Hepatocyte (in vitro differentiated cells): ENCODE data around the gene ARHGAP26. TPM values are rescaled to one million over a fixed set of nuclear protein-coding genes. Genes with fewer than 3 reads are reported as not detected.

ENCODE experiments used
- DNase-seq: peaks from one replicate; pipeline ENCODE4 v3.0.0-alpha.2; 2016; ENCODE audit warnings: low spot score
- H2AFZ ChIP-seq: fragments of 200-600 bp; sonication (generic); 2 replicates; pipeline ENCODE4 v1.6.0; 2016; ENCODE audit warnings: antibody characterized with exemption, mild to moderate bottlenecking
- H3K27ac ChIP-seq: fragments of 200-600 bp; sonication (generic); 2 replicates; pipeline ENCODE4 v1.5.1; 2016; ENCODE audit warnings: mild to moderate bottlenecking
- H3K27me3 ChIP-seq: fragments of 200-600 bp; sonication (generic); 2 replicates; pipeline ENCODE4 v1.6.1; 2016
- H3K36me3 ChIP-seq: fragments of 200-600 bp; sonication (generic); replicated peaks from 2 replicates; pipeline ENCODE4 v1.5.1; 2016; ENCODE audit warnings: low read depth; ENCODE audit not compliant: insufficient read depth
- H3K4me1 ChIP-seq: fragments of 200-600 bp; sonication (generic); 2 replicates; pipeline ENCODE4 v1.5.1; 2016; ENCODE audit warnings: mild to moderate bottlenecking, moderate library complexity; ENCODE audit not compliant: insufficient read depth
- H3K4me2 ChIP-seq: fragments of 200-600 bp; sonication (generic); 2 replicates; pipeline ENCODE4 v1.6.0; 2016
- H3K4me3 ChIP-seq: fragments of 200-600 bp; sonication (generic); 2 replicates; pipeline ENCODE4 v1.5.1; 2016; ENCODE audit warnings: mild to moderate bottlenecking
- H3K79me2 ChIP-seq: fragments of 200-600 bp; sonication (generic); 2 replicates; pipeline ENCODE4 v1.6.0; 2017; ENCODE audit warnings: mild to moderate bottlenecking
- H3K9me2 ChIP-seq: fragments of 200-600 bp; sonication (generic); replicated peaks from 2 replicates; pipeline ENCODE4 v1.6.0; 2017; ENCODE audit warnings: mild to moderate bottlenecking; ENCODE audit not compliant: insufficient read depth
- H3K9me3 ChIP-seq: fragments of 200-600 bp; sonication (generic); 2 replicates; pipeline ENCODE4 v1.5.1; 2016; ENCODE audit warnings: low read depth, mild to moderate bottlenecking
- H4K20me1 ChIP-seq: fragments of 200-600 bp; sonication (generic); 2 replicates; pipeline ENCODE4 v1.6.0; 2016; ENCODE audit warnings: mild to moderate bottlenecking; ENCODE audit not compliant: insufficient read depth, poor library complexity, severe bottlenecking
- CTCF ChIP-seq: fragments of 200-600 bp; sonication (generic); IDR thresholded peaks from 2 replicates; pipeline ENCODE4 v1.5.1; 2016; ENCODE audit warnings: antibody characterized with exemption, mild to moderate bottlenecking; ENCODE audit not compliant: poor library complexity
- EZH2 ChIP-seq: fragments of 200-600 bp; sonication (generic); IDR thresholded peaks from 2 replicates; pipeline ENCODE4 v1.6.1; 2016; ENCODE audit warnings: antibody characterized with exemption, mild to moderate bottlenecking, borderline replicate concordance
- EZH2phosphoT487 ChIP-seq: fragments of 200-600 bp; sonication (generic); IDR thresholded peaks from one replicate; pipeline ENCODE4 v1.6.1; 2018; ENCODE audit warnings: antibody characterized with exemption, mild to moderate bottlenecking, low read depth, moderate library complexity; ENCODE audit not compliant: unreplicated experiment, severe bottlenecking
- WGBS: methylation state at CpG from one replicate; pipeline ENCODE4 v1.1.6; 2016; ENCODE audit warnings: low lambda C conversion rate; ENCODE audit errors: missing lambda C conversion rate; 5-methylcytosine and 5-hydroxymethylcytosine counted together
- polyA plus RNA-seq: library from polyadenylated mRNA; unstranded; fragments of >200 nt; fragmentation: Nextera tagmentation; extraction: Ambion mirVana; gene quantifications from 2 replicates; pipeline ENCODE4 v1.2.1, GENCODE V29; 2016
- total RNA-seq: library from RNA; depleted of rRNA; stranded (reverse); fragments of >200 nt; gene quantifications from 2 replicates; pipeline ENCODE4 v1.2.3, GENCODE V29; 2014

Gene ARHGAP26
- total and polyA plus RNA-seq, 2 experiments from 2014 or later: 16.5 to 19.8 TPM

GRCh38 chr5:142810081-142810480 is 39.9 kb downstream of the ARHGAP26 start:
- WGBS: 65% methylated on average over 1 of the region's 1 CpG
- Histone ChIP-seq H3K9me2 (no peaks in the 10 kb centered on the region), H3K36me3 (no peaks in the 10 kb centered on the region), H3K9me3 (no peaks in the 10 kb centered on the region), H3K27me3 (no peaks in the 10 kb centered on the region), H3K4me1 (peaks cover 32% of the 10 kb centered on the region), H3K4me3 (no peak overlapping the region), H3K79me2 (peaks cover 54% of the 10 kb centered on the region), H4K20me1 (no peaks in the 10 kb centered on the region), H3K4me2 (peak overlapping the region; percentile 39), H3K27ac (peak overlapping the region; percentile 58), H2AFZ (no peak overlapping the region)
- TF ChIP-seq CTCF: no peak
- TF ChIP-seq EZH2phosphoT487: no peak
- no peak for TF ChIP-seq EZH2
- DNase-seq: no peak

GRCh38 chr5:142810743-142811290 is 40.6 kb downstream of the ARHGAP26 start:
- H3K4me1 ChIP-seq: peaks cover 32% of the 10 kb centered on the region
- no peaks in the 10 kb centered on the region for H3K27me3 ChIP-seq
- no peak overlapping the region for H3K27ac ChIP-seq
- no peaks in the 10 kb centered on the region for H4K20me1 ChIP-seq
- no peaks in the 10 kb centered on the region for H3K9me2 ChIP-seq
- TF ChIP-seq EZH2phosphoT487 (no peak), CTCF (no peak), EZH2 (no peak)
- WGBS: 87% methylated on average over 6 of the region's 6 CpGs
- peaks cover 54% of the 10 kb centered on the region for H3K79me2 ChIP-seq
- H2AFZ ChIP-seq: no peak overlapping the region
- DNase-seq: no peak
- H3K4me3 ChIP-seq: no peak overlapping the region
- no peak overlapping the region for H3K4me2 ChIP-seq
- no peaks in the 10 kb centered on the region for H3K36me3 ChIP-seq
- H3K9me3 ChIP-seq: no peaks in the 10 kb centered on the region

GRCh38 chr5:142811866-142812557 is 41.8 kb downstream of the ARHGAP26 start:
- Histone ChIP-seq H4K20me1 (no peaks in the 10 kb centered on the region), H3K4me1 (peaks cover 28% of the 10 kb centered on the region), H3K9me3 (no peaks in the 10 kb centered on the region), H3K27me3 (no peaks in the 10 kb centered on the region), H2AFZ (no peak overlapping the region), H3K36me3 (no peaks in the 10 kb centered on the region), H3K9me2 (no peaks in the 10 kb centered on the region), H3K79me2 (peaks cover 52% of the 10 kb centered on the region), H3K27ac (no peak overlapping the region), H3K4me2 (no peak overlapping the region), H3K4me3 (no peak overlapping the region)
- TF ChIP-seq EZH2 (no peak), CTCF (no peak), EZH2phosphoT487 (no peak)
- no peak for DNase-seq
- 93% methylated on average over 10 of the region's 10 CpGs for WGBS
